Measurements from ENCODE around the gene IP6K3.

IP6K3 gene

DNA sequence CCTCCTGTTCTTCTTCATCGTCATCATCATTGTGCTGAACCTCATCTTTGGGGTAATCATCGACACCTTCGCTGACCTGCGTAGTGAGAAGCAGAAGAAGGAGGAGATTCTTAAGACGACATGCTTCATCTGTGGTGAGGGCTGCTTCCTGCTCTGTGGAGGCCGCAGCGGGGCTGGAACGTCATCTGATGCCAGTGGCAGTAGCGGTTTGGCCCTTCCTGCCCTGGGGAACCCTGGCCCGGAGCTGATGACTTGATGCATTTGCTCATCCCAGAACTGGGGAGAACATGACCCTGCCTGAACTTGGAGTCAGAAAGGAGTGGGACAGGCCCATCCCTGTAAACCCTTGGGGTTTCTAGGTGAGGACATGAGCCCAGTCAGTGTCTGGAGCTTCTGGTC lies 53.9 kb downstream of the IP6K3 start:
- no peak overlapping the region for H3K4me3 ChIP-seq (ENCODE audit: low read length)
- no peaks in the 10 kb centered on the region for H3K27me3 ChIP-seq (ENCODE audit: control insufficient read depth, insufficient read depth, low read length)
- H3K4me1 ChIP-seq (ENCODE audit: control insufficient read depth, insufficient read depth, low read length) = peaks cover 25% of the 10 kb centered on the region
- H3K9ac ChIP-seq (ENCODE audit: low read length) = no peak overlapping the region
- H3K9me3 ChIP-seq (ENCODE audit: control insufficient read depth, low read length) = no peaks in the 10 kb centered on the region
- H3K36me3 ChIP-seq (ENCODE audit: control insufficient read depth, insufficient read depth, low read length) = peaks cover 40% of the 10 kb centered on the region

GRCh38 chr6:33692078-33692759 lies 54.5 kb downstream of the IP6K3 start:
- H3K4me1 ChIP-seq (ENCODE audit: control insufficient read depth, insufficient read depth, low read length) = peaks cover 22% of the 10 kb centered on the region
- H3K36me3 ChIP-seq (ENCODE audit: control insufficient read depth, insufficient read depth, low read length) = peaks cover 38% of the 10 kb centered on the region
- no peak overlapping the region for H3K9ac ChIP-seq (ENCODE audit: low read length)
- H3K4me3 ChIP-seq (ENCODE audit: low read length) = no peak overlapping the region
- H3K9me3 ChIP-seq (ENCODE audit: control insufficient read depth, low read length) = no peaks in the 10 kb centered on the region
- no peaks in the 10 kb centered on the region for H3K27me3 ChIP-seq (ENCODE audit: control insufficient read depth, insufficient read depth, low read length)

DNA sequence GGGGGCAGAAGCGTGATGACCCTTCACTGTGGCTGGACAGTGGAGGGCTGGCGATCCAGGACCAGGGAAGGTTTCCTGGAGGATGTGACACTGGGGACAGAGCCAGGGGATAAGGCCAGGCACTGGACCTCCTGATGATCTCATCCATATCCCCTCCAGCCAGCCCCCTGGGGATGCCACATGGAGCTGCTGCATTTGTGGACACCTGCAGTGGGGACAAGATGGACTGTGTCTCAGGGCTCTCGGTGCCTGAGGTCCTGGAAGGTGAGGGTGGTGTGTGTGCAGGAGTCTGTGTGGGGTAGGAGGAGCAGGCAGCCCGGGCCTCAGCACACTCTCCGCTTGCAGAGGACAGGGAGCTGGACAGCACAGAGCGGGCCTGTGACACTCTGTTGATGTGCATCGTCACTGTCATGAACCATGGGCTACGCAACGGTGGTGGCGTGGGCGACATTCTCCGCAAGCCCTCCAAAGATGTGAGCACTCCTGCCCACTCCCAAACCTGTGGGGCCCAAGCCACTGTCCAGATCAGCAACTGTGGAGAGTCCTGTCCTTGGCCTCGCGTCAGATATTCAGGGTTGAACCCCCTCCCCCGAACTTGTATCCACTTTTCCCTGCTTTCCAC lies 55.1 kb downstream of the IP6K3 start:
- Histone ChIP-seq H3K36me3 (ENCODE audit: control insufficient read depth, insufficient read depth, low read length) (peaks cover 34% of the 10 kb centered on the region), H3K27me3 (ENCODE audit: control insufficient read depth, insufficient read depth, low read length) (no peaks in the 10 kb centered on the region), H3K4me1 (ENCODE audit: control insufficient read depth, insufficient read depth, low read length) (peaks cover 15% of the 10 kb centered on the region), H3K4me3 (ENCODE audit: low read length) (no peak overlapping the region), H3K9me3 (ENCODE audit: control insufficient read depth, low read length) (no peaks in the 10 kb centered on the region), H3K9ac (ENCODE audit: low read length) (no peak overlapping the region)

DNA sequence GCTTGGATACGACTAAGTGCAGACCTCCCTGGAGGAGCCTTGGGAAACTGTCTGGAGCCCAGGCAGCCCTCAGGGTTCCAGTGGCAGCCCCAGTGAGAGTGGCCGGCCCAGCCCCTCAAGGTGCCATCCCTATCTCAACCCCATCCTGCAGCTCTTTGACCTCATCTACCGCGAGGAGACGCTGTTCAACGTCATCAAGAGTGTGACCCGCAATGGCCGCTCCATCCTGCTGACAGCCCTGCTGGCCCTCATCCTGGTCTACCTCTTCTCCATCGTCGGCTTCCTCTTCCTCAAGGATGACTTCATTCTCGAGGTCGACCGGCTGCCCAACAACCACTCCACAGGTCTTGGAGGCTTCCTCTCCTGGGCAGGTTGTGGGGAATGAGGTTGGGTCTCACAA lies 55.9 kb downstream of the IP6K3 start:
- no peak overlapping the region for H3K9ac ChIP-seq (ENCODE audit: low read length)
- H3K4me3 ChIP-seq (ENCODE audit: low read length) = no peak overlapping the region
- no peaks in the 10 kb centered on the region for H3K27me3 ChIP-seq (ENCODE audit: control insufficient read depth, insufficient read depth, low read length)
- H3K9me3 ChIP-seq (ENCODE audit: control insufficient read depth, low read length) = no peaks in the 10 kb centered on the region
- H3K4me1 ChIP-seq (ENCODE audit: control insufficient read depth, insufficient read depth, low read length) = peaks cover 8% of the 10 kb centered on the region
- H3K36me3 ChIP-seq (ENCODE audit: control insufficient read depth, insufficient read depth, low read length) = peaks cover 34% of the 10 kb centered on the region

DNA sequence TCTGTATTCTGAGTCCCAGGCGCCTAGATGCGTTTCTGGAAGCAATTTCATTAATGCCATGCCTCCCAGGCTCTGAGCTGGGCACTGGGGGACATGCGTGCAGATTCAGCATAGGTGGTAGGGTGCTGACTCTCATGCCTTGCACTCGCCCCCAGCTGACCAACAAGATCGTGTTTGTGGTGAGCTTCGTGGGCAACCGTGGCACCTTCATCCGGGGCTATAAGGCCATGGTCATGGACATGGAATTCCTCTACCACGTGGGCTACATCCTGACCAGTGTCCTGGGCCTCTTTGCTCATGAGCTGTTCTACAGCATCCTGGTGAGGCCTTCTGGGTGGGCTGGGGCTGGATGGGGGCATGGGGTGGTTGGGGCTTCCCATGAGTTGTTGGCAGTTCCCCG lies 56.8 kb downstream of the IP6K3 start:
- H3K9ac ChIP-seq (ENCODE audit: low read length) = no peak overlapping the region
- H3K4me3 ChIP-seq (ENCODE audit: low read length) = no peak overlapping the region
- H3K4me1 ChIP-seq (ENCODE audit: control insufficient read depth, insufficient read depth, low read length) = peaks cover 5% of the 10 kb centered on the region
- no peaks in the 10 kb centered on the region for H3K9me3 ChIP-seq (ENCODE audit: control insufficient read depth, low read length)
- H3K27me3 ChIP-seq (ENCODE audit: control insufficient read depth, insufficient read depth, low read length) = no peaks in the 10 kb centered on the region
- peaks cover 26% of the 10 kb centered on the region for H3K36me3 ChIP-seq (ENCODE audit: control insufficient read depth, insufficient read depth, low read length)

- H3K36me3 ChIP-seq (ENCODE audit: control insufficient read depth, insufficient read depth, low read length) = peaks cover 19% of the 10 kb centered on the region
- no peaks in the 10 kb centered on the region for H3K27me3 ChIP-seq (ENCODE audit: control insufficient read depth, insufficient read depth, low read length)
- H3K9ac ChIP-seq (ENCODE audit: low read length) = no peak overlapping the region
- no peaks in the 10 kb centered on the region for H3K4me1 ChIP-seq (ENCODE audit: control insufficient read depth, insufficient read depth, low read length)
- H3K4me3 ChIP-seq (ENCODE audit: low read length) = no peak overlapping the region
- H3K9me3 ChIP-seq (ENCODE audit: control insufficient read depth, low read length) = no peaks in the 10 kb centered on the region
These were observed 57.6 kb downstream of the IP6K3 start for GRCh38 chr6:33689148-33689494.

DNA sequence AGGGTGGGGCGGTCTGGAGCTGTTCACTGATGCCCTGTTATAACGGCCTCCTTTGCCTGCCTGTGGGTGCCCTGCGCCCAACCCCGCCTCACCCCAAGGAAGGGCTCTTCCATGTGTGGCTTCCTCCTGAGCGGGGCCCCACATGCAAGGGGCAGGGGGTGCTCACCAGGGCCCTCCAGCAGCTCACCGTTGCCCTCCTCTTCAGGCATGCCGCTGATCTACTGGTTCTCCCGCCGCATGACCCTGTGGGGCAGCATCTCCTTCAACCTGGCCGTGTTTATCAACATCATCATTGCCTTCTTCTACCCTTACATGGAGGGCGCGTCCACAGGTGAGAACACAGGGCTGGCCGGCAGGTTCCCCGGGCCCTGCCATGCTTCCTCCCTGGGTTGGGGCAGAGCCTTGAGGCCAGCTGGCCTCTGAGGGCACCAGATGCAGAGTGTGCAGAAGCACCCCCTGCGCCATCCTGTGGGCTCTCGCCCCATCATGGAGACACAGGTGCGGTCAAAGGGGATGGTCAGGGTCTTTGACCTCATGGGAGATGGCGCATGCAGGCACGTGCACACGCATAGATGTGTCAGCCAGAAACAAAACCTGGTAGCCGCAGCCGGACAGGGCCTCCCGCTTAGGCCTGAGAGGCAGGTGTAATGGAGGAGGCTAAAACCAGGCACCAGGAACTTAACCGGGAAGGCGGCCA lies 58.1 kb downstream of the IP6K3 start:
- peaks cover 19% of the 10 kb centered on the region for H3K36me3 ChIP-seq (ENCODE audit: control insufficient read depth, insufficient read depth, low read length)
- H3K4me1 ChIP-seq (ENCODE audit: control insufficient read depth, insufficient read depth, low read length) = no peaks in the 10 kb centered on the region

DNA sequence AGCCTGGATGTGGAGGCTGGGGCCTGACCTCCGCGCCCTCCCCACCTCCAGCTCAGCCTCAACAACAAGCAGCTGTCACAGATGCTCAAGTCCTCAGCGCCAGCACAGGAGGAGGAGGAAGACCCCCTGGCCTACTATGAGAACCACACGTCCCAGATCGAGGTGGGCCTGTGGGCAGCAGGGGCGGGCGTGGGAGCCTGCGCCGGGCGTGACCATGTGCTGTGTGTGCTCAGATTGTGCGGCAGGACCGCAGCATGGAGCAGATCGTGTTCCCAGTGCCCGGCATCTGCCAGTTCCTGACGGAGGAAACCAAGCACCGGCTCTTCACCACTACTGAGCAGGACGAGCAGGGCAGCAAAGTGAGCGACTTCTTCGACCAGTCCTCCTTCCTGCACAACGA lies 58.7 kb downstream of the IP6K3 start:
- H3K4me3 ChIP-seq (ENCODE audit: low read length) = no peak overlapping the region
- no peaks in the 10 kb centered on the region for H3K4me1 ChIP-seq (ENCODE audit: control insufficient read depth, insufficient read depth, low read length)
- H3K9me3 ChIP-seq (ENCODE audit: control insufficient read depth, low read length) = no peaks in the 10 kb centered on the region
- no peak overlapping the region for H3K9ac ChIP-seq (ENCODE audit: low read length)
- no peaks in the 10 kb centered on the region for H3K27me3 ChIP-seq (ENCODE audit: control insufficient read depth, insufficient read depth, low read length)
- H3K36me3 ChIP-seq (ENCODE audit: control insufficient read depth, insufficient read depth, low read length) = peaks cover 19% of the 10 kb centered on the region

More for the DNA sequence above, 58.1 kb downstream of the IP6K3 start:
- H3K4me3 ChIP-seq (ENCODE audit: low read length) = no peak overlapping the region
- H3K9ac ChIP-seq (ENCODE audit: low read length) = no peak overlapping the region
- no peaks in the 10 kb centered on the region for H3K9me3 ChIP-seq (ENCODE audit: control insufficient read depth, low read length)
- H3K27me3 ChIP-seq (ENCODE audit: control insufficient read depth, insufficient read depth, low read length) = no peaks in the 10 kb centered on the region

DNA sequence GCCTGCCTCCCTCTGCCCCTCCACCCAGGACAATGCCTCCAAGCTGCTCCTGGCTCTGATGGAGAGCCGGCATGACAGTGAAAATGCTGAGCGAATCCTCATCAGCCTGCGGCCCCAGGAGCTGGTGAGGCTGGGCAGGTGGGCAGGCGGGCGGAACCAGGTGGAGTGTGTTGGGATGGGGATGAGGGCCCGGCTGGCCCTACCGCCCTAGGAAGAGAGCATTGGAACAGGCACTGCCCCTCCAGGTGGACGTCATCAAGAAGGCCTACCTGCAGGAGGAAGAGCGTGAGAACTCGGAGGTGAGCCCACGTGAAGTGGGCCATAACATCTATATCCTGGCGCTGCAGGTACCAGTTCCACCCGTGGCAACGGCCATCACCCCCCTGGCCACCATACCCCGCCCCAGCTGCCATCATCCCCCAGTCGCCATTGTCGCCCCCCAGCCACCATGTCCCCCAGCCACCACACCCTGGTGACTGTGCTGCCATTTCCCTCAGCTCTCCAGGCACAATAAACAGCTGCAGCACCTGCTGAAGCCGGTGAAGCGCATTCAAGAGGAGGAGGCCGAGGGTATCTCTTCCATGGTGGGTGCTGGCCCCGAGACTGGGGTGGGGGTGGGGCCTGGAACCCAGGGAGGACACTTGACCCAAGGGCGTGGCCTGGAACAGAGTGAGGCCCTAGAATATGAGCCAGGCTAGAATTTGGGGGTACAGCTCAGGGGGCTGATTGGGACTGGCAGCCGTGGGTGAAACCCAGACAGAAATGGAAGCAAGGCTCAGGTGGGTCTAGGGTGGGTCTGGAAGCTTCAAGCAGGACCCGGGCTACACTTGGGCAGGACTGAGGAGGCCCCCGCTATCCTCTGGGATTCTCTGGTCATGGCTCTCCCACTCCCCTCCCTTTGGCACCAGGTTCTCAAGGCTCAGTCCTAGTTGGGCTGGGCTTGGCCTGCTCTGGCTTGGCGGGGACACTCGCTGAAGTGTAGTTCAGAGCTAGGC lies 59.4 kb downstream of the IP6K3 start:
- Histone ChIP-seq H3K4me1 (ENCODE audit: control insufficient read depth, insufficient read depth, low read length) (no peaks in the 10 kb centered on the region), H3K36me3 (ENCODE audit: control insufficient read depth, insufficient read depth, low read length) (peaks cover 19% of the 10 kb centered on the region), H3K9ac (ENCODE audit: low read length) (no peak overlapping the region), H3K27me3 (ENCODE audit: control insufficient read depth, insufficient read depth, low read length) (no peaks in the 10 kb centered on the region), H3K9me3 (ENCODE audit: control insufficient read depth, low read length) (no peaks in the 10 kb centered on the region), H3K4me3 (ENCODE audit: low read length) (no peak overlapping the region)

DNA sequence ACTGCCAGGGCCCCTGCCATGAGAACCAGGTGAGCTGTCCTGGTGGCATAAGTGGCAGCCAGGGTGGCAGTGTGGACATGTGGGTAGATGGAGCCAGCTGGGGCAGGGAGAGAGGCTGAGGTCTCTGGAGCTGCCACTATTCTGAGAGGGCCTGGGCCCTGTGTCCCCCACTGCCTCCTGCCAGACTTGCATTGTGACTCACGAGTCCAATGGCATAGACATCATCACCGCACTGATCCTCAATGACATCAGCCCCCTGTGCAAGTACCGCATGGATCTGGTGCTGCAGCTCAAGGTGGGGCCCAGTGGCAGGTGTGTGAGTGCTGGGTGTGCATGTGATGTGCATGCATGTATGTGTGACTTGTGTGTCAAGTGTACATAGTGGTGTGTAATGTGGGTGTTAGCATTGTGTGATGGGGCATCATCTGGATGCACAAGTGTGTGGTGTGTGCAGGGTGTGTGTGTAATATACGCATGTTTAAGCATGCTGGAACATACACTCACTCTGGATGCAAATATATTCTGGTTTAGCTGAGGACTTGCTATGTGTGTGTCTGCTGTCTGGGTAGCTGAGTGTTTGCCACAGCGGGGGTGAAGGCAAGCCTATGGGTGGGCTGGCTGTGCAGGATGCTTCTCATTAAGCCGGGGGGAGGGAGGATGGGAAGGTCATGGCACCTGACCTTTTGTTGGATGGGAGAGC lies 60.3 kb downstream of the IP6K3 start:
- Histone ChIP-seq H3K9ac (ENCODE audit: low read length) (no peak overlapping the region), H3K4me1 (ENCODE audit: control insufficient read depth, insufficient read depth, low read length) (no peaks in the 10 kb centered on the region), H3K27me3 (ENCODE audit: control insufficient read depth, insufficient read depth, low read length) (no peaks in the 10 kb centered on the region), H3K4me3 (ENCODE audit: low read length) (no peak overlapping the region), H3K9me3 (ENCODE audit: control insufficient read depth, low read length) (no peaks in the 10 kb centered on the region), H3K36me3 (ENCODE audit: control insufficient read depth, insufficient read depth, low read length) (peaks cover 17% of the 10 kb centered on the region)

- Histone ChIP-seq H3K4me1 (ENCODE audit: control insufficient read depth, insufficient read depth, low read length) (no peaks in the 10 kb centered on the region), H3K9me3 (ENCODE audit: control insufficient read depth, low read length) (no peaks in the 10 kb centered on the region), H3K4me3 (ENCODE audit: low read length) (no peak overlapping the region), H3K36me3 (ENCODE audit: control insufficient read depth, insufficient read depth, low read length) (peaks cover 9% of the 10 kb centered on the region), H3K9ac (ENCODE audit: low read length) (no peak overlapping the region), H3K27me3 (ENCODE audit: control insufficient read depth, insufficient read depth, low read length) (no peaks in the 10 kb centered on the region)
These were observed 61.1 kb downstream of the IP6K3 start for GRCh38 chr6:33685411-33686224.

All from mucosa of stomach (tissue), 1 donor.